DMS79 treated with DMSO at 0.1 percent for 48 hours (cell line): ENCODE results near the gene ZCCHC10.
"Not testable (repeated sequence)": the region's sequence is repeated elsewhere in the genome, so short reads cannot be mapped to it uniquely, and the experiment has no call there.

Source experiments
- DNase-seq: peaks from one replicate; lab custom pipeline; 2025; lab: John Stamatoyannopoulos, UW

The ZCCHC10 gene

GRCh38 chr5:133025804-133026663 is at the start of gene ZCCHC10:
ZCCHC10 (minus strand) TSS chr5:133026549; CDS start chr5:133026537, 12 bp downstream.
- DNase-seq = peak; percentile 72

GRCh38 chr5:133075572-133076536 is 49.5 kb upstream of the ZCCHC10 start:
- DNase-seq = no peak

- no peak for DNase-seq
Measured at GRCh38 chr5:133072021-133072420, 45.7 kb upstream of the ZCCHC10 start.

- DNase-seq = no peak
Measured at GRCh38 chr5:133066045-133066444, 39.7 kb upstream of the ZCCHC10 start.

- DNase-seq = no peak
Measured at GRCh38 chr5:133065471-133065870, 39.1 kb upstream of the ZCCHC10 start.

- DNase-seq = no peak
Measured at GRCh38 chr5:133063965-133064364, 37.6 kb upstream of the ZCCHC10 start.

- no peak for DNase-seq
Measured at GRCh38 chr5:133062276-133062675, 35.9 kb upstream of the ZCCHC10 start.

GRCh38 chr5:133059621-133060020 is 33.3 kb upstream of the ZCCHC10 start:
- no peak for DNase-seq

GRCh38 chr5:133056891-133057290 is 30.5 kb upstream of the ZCCHC10 start:
- DNase-seq = no peak

- DNase-seq = no peak
Measured at GRCh38 chr5:133054697-133055471, 28.5 kb upstream of the ZCCHC10 start.

GRCh38 chr5:133053448-133053847 is 27.1 kb upstream of the ZCCHC10 start:
- DNase-seq = no peak

GRCh38 chr5:133052317-133053175 is 26.2 kb upstream of the ZCCHC10 start:
- DNase-seq = no peak

- peak; percentile 84 for DNase-seq
Measured at GRCh38 chr5:133051542-133052316, 25.4 kb upstream of the ZCCHC10 start, which contains the start of gene HSPA4. HSPA4 (plus strand) TSS chr5:133052013; CDS start chr5:133052251, 238 bp downstream.

- no peak for DNase-seq
Measured at GRCh38 chr5:133051061-133051541, 24.8 kb upstream of the ZCCHC10 start.

GRCh38 chr5:133050521-133050920 is 24.2 kb upstream of the ZCCHC10 start:
- DNase-seq = no peak

GRCh38 chr5:133049726-133050048 is 23.3 kb upstream of the ZCCHC10 start:
- no peak for DNase-seq

GRCh38 chr5:133048993-133049725 is 22.8 kb upstream of the ZCCHC10 start:
- DNase-seq = no peak

- DNase-seq = no peak
Measured at GRCh38 chr5:133047404-133047803, 21.1 kb upstream of the ZCCHC10 start.

GRCh38 chr5:133046560-133046959 is 20.2 kb upstream of the ZCCHC10 start:
- not testable (repeated sequence) for DNase-seq
